HUDEP-2 (cell line): ENCODE data around the gene RD3L.
"Not testable (repeated sequence)": the region's sequence is repeated elsewhere in the genome, so short reads cannot be mapped to it uniquely, and the experiment has no call there.

Experiments
- DNase-seq, 76 experiments: peaks; one replicate each; lab custom pipeline; 2025; ENCODE audit not compliant: unreplicated experiment in 76 of 76; lab: John Stamatoyannopoulos, UW

The RD3L gene

GRCh38 chr14:103928011-103928890 lies 14.1 kb downstream of the RD3L start, which contains the start of gene TDRD9:
Gene TDRD9 (plus strand): TSS chr14:103928456. CDS start chr14:103928510, 54 bp downstream.
- no peak for DNase-seq

GRCh38 chr14:103927566-103927965 lies 14.8 kb downstream of the RD3L start:
- no peak for DNase-seq

- no peak for DNase-seq
These were observed 17.0 kb downstream of the RD3L start for GRCh38 chr14:103925316-103925715.

DNA sequence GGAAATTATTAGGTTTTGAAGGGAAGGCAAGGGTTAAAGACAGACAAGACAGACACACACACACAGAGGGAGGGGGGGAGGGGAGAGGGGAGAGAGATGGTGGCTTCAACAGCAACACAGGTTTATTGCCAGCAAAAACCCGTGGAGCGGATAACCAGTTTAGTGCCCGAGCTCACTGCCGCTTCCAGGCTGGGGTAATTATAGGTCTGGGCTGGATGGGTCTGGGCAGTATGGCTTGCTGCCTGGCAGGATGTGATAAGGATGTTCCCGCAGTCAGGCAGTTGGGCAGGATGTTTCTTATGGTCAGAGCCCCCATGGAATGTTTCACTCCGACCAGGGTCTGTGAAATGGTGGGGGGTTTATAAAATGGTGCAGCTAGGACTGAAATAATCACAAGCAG lies 18.5 kb downstream of the RD3L start:
- DNase-seq: peak in 26 of 76 experiments; percentile 3 to 36 (median 20)

GRCh38 chr14:103921855-103922200 lies 20.5 kb downstream of the RD3L start:
- not testable (repeated sequence) for DNase-seq

DNA sequence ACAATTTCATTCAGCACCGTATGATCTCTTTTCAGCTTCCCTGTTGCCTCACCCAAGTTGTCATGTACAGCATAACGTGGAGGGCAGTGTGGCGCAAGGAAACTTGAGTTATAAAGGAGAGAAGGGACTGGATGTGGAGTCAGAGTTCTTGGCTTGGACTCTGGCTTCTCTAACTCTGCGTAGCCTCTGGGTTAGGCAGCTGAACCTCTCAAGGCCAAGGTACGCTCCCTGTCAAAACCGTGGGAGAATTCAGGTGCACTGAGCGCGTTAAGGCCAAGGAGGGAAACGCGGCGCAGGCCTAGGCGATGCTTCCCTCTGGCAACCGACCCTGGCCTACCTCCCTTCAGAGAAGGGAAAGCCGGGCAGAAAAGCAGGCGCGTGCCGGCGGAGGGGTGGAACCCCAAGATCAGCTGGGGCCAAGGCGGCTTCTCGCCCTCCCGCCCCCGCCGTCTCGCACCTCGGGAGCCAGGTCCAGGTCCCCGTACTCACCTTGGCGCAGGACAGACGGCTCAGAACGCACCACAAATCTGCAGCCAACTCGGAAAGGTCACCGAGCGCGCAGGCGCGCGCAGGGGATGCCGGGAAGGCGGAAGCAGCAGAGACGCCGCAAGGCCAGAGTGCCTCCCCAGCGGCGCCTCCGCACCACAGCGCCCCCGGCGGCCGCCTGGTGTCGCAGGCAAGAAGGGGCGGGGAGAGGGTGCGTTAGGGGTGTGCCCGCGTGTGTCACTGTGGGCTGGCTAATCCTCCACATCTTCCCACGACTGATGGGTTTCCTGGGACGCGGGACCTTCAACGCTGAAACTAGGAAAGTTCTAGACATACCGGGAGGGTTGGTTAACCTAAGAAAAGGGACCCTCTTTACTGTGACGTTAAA lies 21.1 kb downstream of the RD3L start:
- DNase-seq: peak in 74 of 76 experiments; percentile 27 to 95 (median 86)

GRCh38 chr14:103916636-103917262 lies 25.6 kb downstream of the RD3L start:
- no peak for DNase-seq

DNA sequence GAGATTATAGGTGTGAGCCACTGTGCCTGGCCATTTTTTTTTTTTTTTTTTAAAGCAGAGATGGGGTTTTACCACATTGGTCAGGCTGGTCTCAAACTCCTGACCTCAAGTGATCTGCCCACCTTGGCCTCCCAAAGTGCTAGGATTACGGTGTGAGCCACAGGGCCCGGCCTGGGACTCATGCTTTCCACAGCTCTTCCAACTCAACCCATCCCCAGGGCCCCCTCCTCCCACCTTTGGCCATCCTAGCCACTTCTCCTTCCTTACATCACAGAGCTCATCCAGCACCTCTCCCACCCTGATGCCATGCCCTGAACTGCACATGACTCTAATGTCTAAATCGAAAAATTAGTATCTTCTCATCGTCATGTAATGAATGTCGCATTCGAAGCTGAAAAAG lies 26.7 kb downstream of the RD3L start:
- DNase-seq: no peak

GRCh38 chr14:103910984-103911383 lies 31.3 kb downstream of the RD3L start:
- no peak for DNase-seq

DNA sequence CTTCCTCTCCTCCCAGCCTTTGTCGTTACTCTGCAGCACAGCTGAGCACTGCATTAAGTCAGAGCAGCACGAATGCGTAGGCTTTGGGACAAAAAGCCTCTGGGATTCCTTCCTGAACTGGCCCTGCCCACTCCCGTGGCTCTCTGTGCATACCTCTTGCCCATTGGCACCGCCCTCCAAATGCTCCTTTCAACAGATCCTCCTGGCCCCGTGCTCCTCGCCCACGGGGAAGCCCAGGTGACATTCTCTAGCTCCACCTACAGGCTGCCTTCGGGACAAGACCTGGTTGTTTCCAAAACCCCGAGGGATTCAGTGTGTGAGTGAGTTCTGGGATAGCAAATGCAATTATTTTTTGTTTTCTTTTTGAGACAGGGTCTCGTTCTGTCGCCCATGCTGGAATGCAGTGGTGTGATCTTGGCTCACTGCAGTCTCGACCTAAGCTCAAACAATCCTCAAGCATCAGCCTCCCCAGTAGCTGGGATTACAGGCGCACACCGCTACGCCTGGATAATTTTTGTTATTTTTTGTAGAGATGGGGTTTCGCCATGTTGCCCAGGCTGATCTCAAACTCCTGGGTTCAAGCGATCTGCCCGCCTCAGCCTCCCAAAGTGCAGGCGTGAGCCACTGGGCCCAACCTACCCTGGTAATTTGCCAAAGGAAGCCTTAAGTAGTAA lies 31.9 kb downstream of the RD3L start:
- DNase-seq: peak in 60 of 76 experiments; percentile 5 to 64 (median 33)

- no peak for DNase-seq
These were observed 32.6 kb downstream of the RD3L start for GRCh38 chr14:103909531-103910261.

- no peak for DNase-seq
These were observed 33.7 kb downstream of the RD3L start for GRCh38 chr14:103908580-103908979.

DNA sequence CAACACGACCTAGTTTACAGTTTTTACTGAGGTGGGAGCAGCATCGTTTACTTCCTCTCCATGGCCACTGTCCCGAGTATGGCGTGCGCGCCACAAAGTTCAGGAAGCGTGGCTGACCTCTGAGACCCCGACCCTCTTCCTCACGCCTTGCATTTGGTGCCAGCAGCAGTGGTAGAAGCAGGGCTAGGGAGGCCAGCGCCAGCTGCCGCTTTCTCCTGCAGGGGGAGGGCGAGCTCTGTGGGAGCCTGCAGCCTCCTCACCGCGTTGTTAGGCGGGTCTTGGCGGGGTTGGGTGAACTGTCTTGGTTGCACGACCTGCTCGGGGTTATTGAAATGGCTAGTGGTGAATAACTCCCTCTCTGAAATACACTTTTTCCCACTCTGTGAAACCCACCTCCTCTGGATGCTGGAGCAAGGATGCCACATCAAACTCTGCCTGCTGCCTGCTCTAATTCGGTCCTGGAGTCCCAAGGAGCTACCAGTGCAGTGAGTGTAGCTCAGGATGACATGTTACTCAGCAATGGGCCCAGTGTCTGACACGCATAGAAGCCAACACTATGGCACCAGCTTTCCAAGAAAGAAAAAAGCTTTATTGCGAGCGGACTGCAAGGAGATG lies 36.4 kb downstream of the RD3L start:
- peak in 6 of 76 experiments; percentile 4 to 19 (median 10) for DNase-seq

- DNase-seq: no peak
These were observed 37.7 kb downstream of the RD3L start for GRCh38 chr14:103904493-103905107.

GRCh38 chr14:103899833-103900232 lies 42.5 kb downstream of the RD3L start:
- no peak for DNase-seq

DNA sequence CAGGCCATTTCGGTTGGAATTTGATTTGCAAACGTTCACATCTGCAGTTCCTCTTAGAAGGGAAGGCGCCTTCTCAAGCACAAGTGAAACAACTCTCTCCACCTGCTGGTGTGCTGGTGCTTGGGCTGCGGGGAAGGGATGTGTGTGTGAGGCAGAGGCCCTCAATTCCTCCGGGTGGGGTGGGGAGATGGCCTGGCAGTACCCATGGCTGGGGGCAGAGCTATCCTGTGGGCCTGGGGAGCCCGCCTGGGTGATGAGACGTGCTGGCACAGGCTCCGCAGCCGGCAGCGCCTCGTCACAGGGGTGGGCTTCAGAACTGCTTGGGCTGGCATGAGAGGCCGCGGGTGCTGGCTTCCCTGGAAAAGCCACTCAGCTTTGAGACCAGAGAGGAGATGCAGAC lies 43.0 kb downstream of the RD3L start:
- DNase-seq: no peak

GRCh38 chr14:103898711-103899110 lies 43.6 kb downstream of the RD3L start:
- DNase-seq: no peak

DNA sequence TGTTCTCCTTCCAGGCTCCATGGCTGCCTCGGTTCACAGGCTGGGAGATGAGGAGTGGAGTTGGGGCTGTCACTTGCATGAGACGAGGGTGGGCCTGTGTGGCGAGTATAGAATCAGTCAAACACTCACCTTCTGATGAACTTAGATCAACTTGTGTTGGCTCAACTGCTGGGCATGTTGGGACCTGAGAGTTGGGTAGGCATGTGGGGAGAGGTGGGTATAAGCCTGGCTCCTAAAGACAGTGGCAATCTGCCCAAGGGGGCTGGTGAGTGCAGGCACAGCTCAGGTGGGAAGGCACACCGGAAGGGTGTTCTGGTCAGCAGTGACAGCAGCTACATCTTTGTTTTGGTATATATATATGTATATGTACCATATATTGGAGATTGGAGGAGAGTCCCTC lies 44.1 kb downstream of the RD3L start:
- no peak for DNase-seq
